SK-N-SH treated with all-trans-retinoic acid at 6 μM for 48 hours (cell line): Measurements from ENCODE around the gene PBX3.

Experiments
- CSDC2 ChIP-seq: fragments of 250-450 bp; sonication (Bioruptor Pico); IDR thresholded peaks from 2 replicates; pipeline ENCODE4 v1.5.0; 2020; ENCODE audit warnings: mild to moderate bottlenecking, moderate library complexity
- ESRRG ChIP-seq: fragments of 250-450 bp; sonication (Bioruptor Pico); IDR thresholded peaks from 2 replicates; pipeline ENCODE4 v1.6.1; 2021; ENCODE audit warnings: mild to moderate bottlenecking
- ISL1 ChIP-seq: fragments of 250-450 bp; sonication (Bioruptor Pico); IDR thresholded peaks from 2 replicates; pipeline ENCODE4 v2.1.2; 2022; ENCODE audit warnings: mild to moderate bottlenecking, moderate library complexity
- RARB ChIP-seq: fragments of 250-450 bp; sonication (Bioruptor Pico); IDR thresholded peaks from 2 replicates; pipeline ENCODE4 v1.8.0; 2021; ENCODE audit warnings: mild to moderate bottlenecking, moderate library complexity
- TCF4 ChIP-seq: fragments of 250-450 bp; sonication (Bioruptor Pico); IDR thresholded peaks from 2 replicates; pipeline ENCODE4 v1.8.0; 2021; ENCODE audit warnings: mild to moderate bottlenecking, moderate library complexity, borderline replicate concordance
- ZC3H10 ChIP-seq: fragments of 250-450 bp; sonication (Bioruptor Pico); IDR thresholded peaks from 2 replicates; pipeline ENCODE4 v1.5.1; 2021; ENCODE audit warnings: mild to moderate bottlenecking, moderate library complexity
- ZFP3 ChIP-seq: fragments of 250-450 bp; sonication (Bioruptor Pico); IDR thresholded peaks from 2 replicates; pipeline ENCODE4 v1.5.0; 2020; ENCODE audit warnings: mild to moderate bottlenecking, moderate library complexity
- TF ChIP-seq, protein P1 (sequence below): fragments of 250-450 bp; sonication (Bioruptor Pico); IDR thresholded peaks from 2 replicates; pipeline ENCODE4 v1.8.0; 2020; ENCODE audit warnings: mild to moderate bottlenecking, moderate library complexity, borderline replicate concordance
- TF ChIP-seq, protein P2 (sequence below): fragments of 250-450 bp; sonication (Bioruptor Pico); IDR thresholded peaks from 2 replicates; pipeline ENCODE4 v1.5.1; 2020; ENCODE audit warnings: low read depth, mild to moderate bottlenecking, moderate library complexity
- TF ChIP-seq, protein P3 (sequence below): fragments of 250-450 bp; sonication (Bioruptor Pico); IDR thresholded peaks from 2 replicates; pipeline ENCODE4 v1.8.0; 2021; ENCODE audit warnings: low read depth, mild to moderate bottlenecking, moderate library complexity, borderline replicate concordance

DNA sequence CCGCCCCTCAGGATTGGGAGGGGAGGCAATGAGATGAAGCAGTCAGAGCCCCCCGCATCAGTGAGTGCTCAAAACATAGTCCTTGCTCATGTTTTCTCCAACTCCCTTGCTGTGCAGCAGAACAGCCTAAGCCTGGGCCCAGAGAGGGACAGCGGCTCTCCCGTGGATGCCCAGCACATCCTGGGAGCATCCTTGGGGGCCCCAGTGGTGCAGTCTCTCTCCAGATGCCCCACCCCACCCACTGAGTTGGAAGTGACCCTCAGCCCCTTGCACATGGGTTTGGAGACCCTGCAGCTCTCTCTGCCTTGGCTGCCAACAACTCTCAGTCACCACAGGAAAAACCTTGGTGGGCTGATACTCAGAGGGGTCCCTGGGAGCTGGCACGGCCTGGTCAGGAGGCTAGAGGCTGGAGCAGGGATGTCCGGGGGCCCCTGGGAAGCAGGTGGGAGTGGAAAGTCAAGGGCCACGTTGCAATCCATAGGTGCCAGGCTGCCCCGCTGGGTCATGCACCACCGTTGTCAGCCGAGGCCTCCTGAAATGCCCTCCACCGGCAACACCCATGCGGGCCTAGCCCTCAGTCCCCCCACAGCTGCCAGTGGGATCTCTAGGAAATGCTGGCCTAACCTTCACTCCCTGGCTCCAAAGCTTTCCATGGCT is 242.5 kb downstream of the PBX3 start:
- TF ChIP-seq ZFP3, result no peak
- TF ChIP-seq, protein P1, sequence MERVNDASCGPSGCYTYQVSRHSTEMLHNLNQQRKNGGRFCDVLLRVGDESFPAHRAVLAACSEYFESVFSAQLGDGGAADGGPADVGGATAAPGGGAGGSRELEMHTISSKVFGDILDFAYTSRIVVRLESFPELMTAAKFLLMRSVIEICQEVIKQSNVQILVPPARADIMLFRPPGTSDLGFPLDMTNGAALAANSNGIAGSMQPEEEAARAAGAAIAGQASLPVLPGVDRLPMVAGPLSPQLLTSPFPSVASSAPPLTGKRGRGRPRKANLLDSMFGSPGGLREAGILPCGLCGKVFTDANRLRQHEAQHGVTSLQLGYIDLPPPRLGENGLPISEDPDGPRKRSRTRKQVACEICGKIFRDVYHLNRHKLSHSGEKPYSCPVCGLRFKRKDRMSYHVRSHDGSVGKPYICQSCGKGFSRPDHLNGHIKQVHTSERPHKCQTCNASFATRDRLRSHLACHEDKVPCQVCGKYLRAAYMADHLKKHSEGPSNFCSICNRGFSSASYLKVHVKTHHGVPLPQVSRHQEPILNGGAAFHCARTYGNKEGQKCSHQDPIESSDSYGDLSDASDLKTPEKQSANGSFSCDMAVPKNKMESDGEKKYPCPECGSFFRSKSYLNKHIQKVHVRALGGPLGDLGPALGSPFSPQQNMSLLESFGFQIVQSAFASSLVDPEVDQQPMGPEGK, result no peak
- TF ChIP-seq RARB (CRISPR knock-in tag), result no peak
- TF ChIP-seq ISL1 (CRISPR knock-in tag), result no peak
- no peak for TF ChIP-seq ZC3H10 (CRISPR knock-in tag)
- TF ChIP-seq TCF4 (CRISPR knock-in tag), result no peak
- TF ChIP-seq, protein P2, sequence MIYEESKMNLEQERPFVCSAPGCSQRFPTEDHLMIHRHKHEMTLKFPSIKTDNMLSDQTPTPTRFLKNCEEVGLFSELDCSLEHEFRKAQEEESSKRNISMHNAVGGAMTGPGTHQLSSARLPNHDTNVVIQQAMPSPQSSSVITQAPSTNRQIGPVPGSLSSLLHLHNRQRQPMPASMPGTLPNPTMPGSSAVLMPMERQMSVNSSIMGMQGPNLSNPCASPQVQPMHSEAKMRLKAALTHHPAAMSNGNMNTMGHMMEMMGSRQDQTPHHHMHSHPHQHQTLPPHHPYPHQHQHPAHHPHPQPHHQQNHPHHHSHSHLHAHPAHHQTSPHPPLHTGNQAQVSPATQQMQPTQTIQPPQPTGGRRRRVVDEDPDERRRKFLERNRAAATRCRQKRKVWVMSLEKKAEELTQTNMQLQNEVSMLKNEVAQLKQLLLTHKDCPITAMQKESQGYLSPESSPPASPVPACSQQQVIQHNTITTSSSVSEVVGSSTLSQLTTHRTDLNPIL, result no peak
- TF ChIP-seq ESRRG, result no peak
- TF ChIP-seq, protein P3, sequence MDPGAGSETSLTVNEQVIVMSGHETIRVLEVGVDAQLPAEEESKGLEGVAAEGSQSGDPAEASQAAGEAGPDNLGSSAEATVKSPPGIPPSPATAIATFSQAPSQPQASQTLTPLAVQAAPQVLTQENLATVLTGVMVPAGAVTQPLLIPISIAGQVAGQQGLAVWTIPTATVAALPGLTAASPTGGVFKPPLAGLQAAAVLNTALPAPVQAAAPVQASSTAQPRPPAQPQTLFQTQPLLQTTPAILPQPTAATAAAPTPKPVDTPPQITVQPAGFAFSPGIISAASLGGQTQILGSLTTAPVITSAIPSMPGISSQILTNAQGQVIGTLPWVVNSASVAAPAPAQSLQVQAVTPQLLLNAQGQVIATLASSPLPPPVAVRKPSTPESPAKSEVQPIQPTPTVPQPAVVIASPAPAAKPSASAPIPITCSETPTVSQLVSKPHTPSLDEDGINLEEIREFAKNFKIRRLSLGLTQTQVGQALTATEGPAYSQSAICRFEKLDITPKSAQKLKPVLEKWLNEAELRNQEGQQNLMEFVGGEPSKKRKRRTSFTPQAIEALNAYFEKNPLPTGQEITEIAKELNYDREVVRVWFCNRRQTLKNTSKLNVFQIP (CRISPR knock-in tag), result no peak
- no peak for TF ChIP-seq CSDC2
